ENCODE results near the gene FOCAD.
A peak's percentile ranks its signal among the peaks of the same experiment; 100 is the strongest.
"Not testable (repeated sequence)": the region's sequence is repeated elsewhere in the genome, so short reads cannot be mapped to it uniquely, and the experiment has no call there.

Gene FOCAD

DNA sequence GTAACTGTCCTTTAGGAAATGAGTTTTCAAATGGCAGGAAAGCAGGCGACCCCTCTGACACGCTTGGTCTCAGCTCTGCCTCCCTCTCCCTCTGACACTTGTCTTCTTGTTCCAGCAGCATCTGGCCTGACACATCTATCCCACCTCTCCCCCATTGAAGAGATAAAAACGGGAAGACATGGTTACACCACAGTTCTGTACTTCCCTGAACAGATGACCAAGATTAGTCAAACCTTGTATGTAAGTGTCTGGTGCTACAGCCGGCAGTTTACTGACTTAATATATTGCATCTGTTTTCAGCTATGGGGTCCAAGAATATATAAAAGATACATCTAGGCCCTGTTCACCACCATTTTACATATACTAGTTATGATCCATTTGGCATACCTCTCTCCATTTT is 32.1 kb upstream of the FOCAD start:
- Histone ChIP-seq H3K36me3 (ENCODE audit: control insufficient read depth in 2 of 2, insufficient read depth in 2 of 2, low read length in 2 of 2) (no peaks in the 10 kb centered on the region), H3K27ac (ENCODE audit: low read depth in 2 of 2, low read length in 2 of 2) (no peak overlapping the region), H3K9me3 (ENCODE audit: control insufficient read depth in 2 of 2, low read length in 2 of 2) (no peaks in the 10 kb centered on the region), H3K9ac (ENCODE audit: low read depth in 1 of 2, low read length in 2 of 2) (no peak overlapping the region), H3K4me1 (ENCODE audit: control insufficient read depth in 2 of 2, insufficient read depth in 2 of 2, low read length in 2 of 2) (no peaks in the 10 kb centered on the region), H3K27me3 (ENCODE audit: control insufficient read depth in 2 of 2, insufficient read depth in 2 of 2, low read length in 2 of 2) (no peaks in the 10 kb centered on the region), H3K4me3 (ENCODE audit: low read length in 2 of 2) (no peak overlapping the region)

DNA sequence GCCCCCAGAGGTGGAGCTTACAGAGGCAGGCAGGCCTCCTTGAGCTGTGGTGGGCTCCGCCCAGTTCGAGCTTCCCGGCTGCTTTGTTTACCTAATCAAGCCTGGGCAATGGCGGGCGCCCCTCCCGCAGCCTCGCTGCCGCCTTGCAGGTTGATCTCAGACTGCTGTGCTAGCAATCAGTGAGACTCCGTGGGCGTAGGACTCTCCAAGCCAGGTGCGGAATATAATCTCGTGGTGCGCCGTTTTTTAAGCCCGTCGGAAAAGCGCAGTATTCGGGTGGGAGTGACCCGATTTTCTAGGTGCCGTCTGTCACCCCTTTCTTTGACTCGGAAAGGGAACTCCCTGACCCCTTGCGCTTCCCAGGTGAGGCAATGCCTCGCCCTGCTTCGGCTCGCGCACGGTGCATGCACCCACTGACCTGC is 25.8 kb upstream of the FOCAD start:
- H3K27me3 ChIP-seq (ENCODE audit: control insufficient read depth in 2 of 2, insufficient read depth in 2 of 2, low read length in 2 of 2): not testable (repeated sequence)

DNA sequence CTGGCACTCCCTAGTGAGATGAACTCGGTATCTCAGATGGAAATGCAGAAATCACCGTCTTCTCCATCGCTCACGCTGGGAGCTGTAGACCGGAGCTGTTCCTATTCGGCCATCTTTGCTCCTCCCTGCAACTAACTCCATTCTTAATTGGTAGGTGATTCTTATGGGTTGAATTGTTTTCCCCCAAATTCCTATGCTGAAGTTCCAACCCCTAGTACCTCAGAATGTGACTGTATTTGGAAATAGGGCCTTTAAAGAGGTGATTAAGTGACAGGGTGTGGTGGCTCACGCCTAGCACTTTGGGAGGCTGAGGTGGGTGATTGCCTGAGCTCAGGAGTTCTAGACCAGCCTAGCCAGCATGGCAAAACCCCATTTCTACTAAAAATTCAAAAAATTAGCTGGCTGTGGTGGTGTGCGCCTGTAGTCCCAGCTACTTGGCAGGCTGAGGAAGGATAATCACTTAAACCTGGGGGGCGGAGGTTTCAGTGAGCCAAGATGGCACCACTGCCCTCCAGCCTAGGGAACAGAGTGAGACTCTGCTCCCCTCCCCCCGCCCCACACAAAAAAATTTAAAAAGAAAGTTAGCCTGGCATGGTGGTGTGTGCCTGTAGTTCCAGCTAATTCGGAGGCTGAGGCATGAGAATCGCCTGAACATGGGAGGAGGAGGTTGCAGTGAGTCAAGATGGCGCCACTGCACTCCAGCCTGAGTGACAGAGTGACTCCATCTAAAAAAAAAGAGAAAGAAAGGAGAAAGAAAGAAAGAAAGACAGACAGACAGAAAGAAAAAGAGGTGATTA is 25.2 kb upstream of the FOCAD start:
- Histone ChIP-seq H3K9me3 (ENCODE audit: control insufficient read depth in 2 of 2, low read length in 2 of 2) (no peaks in the 10 kb centered on the region), H3K27ac (ENCODE audit: low read depth in 2 of 2, low read length in 2 of 2) (peak overlapping the region in 1 of 2 donors; percentile 58), H3K27me3 (ENCODE audit: control insufficient read depth in 2 of 2, insufficient read depth in 2 of 2, low read length in 2 of 2) (no peaks in the 10 kb centered on the region), H3K4me1 (ENCODE audit: control insufficient read depth in 2 of 2, insufficient read depth in 2 of 2, low read length in 2 of 2) (peaks cover 0 to 3% of the 10 kb centered on the region in 2 donors), H3K36me3 (ENCODE audit: control insufficient read depth in 2 of 2, insufficient read depth in 2 of 2, low read length in 2 of 2) (no peaks in the 10 kb centered on the region), H3K9ac (ENCODE audit: low read depth in 1 of 2, low read length in 2 of 2) (peak overlapping the region in 1 of 2 donors; percentile 51), H3K4me3 (ENCODE audit: low read length in 2 of 2) (peak overlapping the region; percentile 77 to 81)

More for the DNA sequence above, 25.8 kb upstream of the FOCAD start:
- not testable (repeated sequence) for H3K36me3 ChIP-seq (ENCODE audit: control insufficient read depth in 2 of 2, insufficient read depth in 2 of 2, low read length in 2 of 2); H3K9me3 ChIP-seq (ENCODE audit: control insufficient read depth in 2 of 2, low read length in 2 of 2); H3K4me1 ChIP-seq (ENCODE audit: control insufficient read depth in 2 of 2, insufficient read depth in 2 of 2, low read length in 2 of 2)
- peak overlapping the region in 1 of 2 donors; percentile 51 for H3K9ac ChIP-seq (ENCODE audit: low read depth in 1 of 2, low read length in 2 of 2)
- peak overlapping the region in 1 of 2 donors; percentile 58 for H3K27ac ChIP-seq (ENCODE audit: low read depth in 2 of 2, low read length in 2 of 2)
- peak overlapping the region; percentile 77 to 81 for H3K4me3 ChIP-seq (ENCODE audit: low read length in 2 of 2)

DNA sequence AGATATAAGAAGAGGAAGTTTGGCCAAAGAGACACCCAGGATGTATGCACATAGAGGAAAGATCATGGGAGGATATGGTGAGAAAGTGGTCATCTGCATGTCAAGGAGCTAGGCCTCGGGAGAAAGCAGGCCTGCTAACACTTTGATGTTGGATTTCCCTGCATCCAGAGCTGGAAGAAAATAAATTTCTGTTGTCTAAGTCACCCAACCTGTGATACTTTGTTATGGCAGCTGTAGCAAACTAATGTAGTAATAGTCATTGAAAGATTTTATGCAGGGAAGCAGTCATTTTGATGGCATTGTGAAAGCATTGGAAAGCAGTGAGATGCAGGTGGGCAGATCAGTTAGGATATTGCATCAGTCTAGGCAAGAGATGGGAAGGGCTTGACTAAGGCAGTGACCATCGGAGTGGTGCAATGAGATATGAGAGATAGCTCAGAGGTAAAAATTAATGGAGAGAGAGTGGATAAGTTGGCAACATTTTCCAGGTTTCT is 24.5 kb upstream of the FOCAD start:
- Histone ChIP-seq H3K36me3 (ENCODE audit: control insufficient read depth in 2 of 2, insufficient read depth in 2 of 2, low read length in 2 of 2) (no peaks in the 10 kb centered on the region), H3K9ac (ENCODE audit: low read depth in 1 of 2, low read length in 2 of 2) (no peak overlapping the region), H3K27ac (ENCODE audit: low read depth in 2 of 2, low read length in 2 of 2) (no peak overlapping the region), H3K4me1 (ENCODE audit: control insufficient read depth in 2 of 2, insufficient read depth in 2 of 2, low read length in 2 of 2) (peaks cover 0 to 3% of the 10 kb centered on the region in 2 donors), H3K27me3 (ENCODE audit: control insufficient read depth in 2 of 2, insufficient read depth in 2 of 2, low read length in 2 of 2) (no peaks in the 10 kb centered on the region), H3K4me3 (ENCODE audit: low read length in 2 of 2) (no peak overlapping the region), H3K9me3 (ENCODE audit: control insufficient read depth in 2 of 2, low read length in 2 of 2) (no peaks in the 10 kb centered on the region)

DNA sequence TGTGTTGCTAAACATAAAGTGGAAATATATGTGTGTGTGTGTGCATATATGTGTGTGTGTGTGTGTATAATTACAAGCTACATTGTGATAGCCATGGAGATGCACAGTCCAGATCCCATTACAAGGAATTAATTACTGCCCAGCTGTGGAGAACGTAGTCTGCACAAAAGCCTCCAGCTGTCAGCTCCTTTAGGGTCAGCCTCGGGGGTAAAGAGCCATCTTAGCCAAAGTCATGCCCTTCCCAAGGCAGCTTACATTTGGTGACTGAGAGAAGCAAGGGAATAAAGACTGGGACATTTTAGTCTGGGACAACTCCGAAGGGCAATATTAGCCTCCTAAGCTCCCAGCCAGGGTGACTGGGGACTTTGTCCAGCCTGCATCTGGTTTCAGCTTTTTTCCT is 21.9 kb upstream of the FOCAD start:
- peaks cover 0 to 3% of the 10 kb centered on the region in 2 donors for H3K4me1 ChIP-seq (ENCODE audit: control insufficient read depth in 2 of 2, insufficient read depth in 2 of 2, low read length in 2 of 2)
- no peak overlapping the region for H3K27ac ChIP-seq (ENCODE audit: low read depth in 2 of 2, low read length in 2 of 2)
- H3K36me3 ChIP-seq (ENCODE audit: control insufficient read depth in 2 of 2, insufficient read depth in 2 of 2, low read length in 2 of 2): no peaks in the 10 kb centered on the region
- H3K4me3 ChIP-seq (ENCODE audit: low read length in 2 of 2): no peak overlapping the region
- no peaks in the 10 kb centered on the region for H3K9me3 ChIP-seq (ENCODE audit: control insufficient read depth in 2 of 2, low read length in 2 of 2)
- no peaks in the 10 kb centered on the region for H3K27me3 ChIP-seq (ENCODE audit: control insufficient read depth in 2 of 2, insufficient read depth in 2 of 2, low read length in 2 of 2)
- H3K9ac ChIP-seq (ENCODE audit: low read depth in 1 of 2, low read length in 2 of 2): no peak overlapping the region

DNA sequence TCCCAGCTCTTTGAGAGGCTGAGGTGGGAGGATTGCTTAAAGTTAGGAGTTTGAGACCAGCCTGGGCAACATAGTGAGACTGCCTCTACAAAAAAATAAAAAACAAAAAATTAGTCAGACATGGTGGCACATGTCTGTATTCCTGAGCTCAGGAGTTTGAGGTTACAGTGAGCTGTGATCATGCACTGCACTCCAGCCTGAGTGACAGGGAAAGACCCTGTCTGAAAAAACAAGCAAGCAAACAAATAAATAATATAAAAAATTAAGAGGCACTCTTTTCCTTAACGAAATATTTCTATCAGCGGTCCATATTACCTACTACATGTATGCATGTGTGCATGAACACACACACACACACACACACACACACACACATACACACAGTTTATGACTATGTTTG is 20.9 kb upstream of the FOCAD start:
- no peak overlapping the region for H3K9ac ChIP-seq (ENCODE audit: low read depth in 1 of 2, low read length in 2 of 2)
- H3K27me3 ChIP-seq (ENCODE audit: control insufficient read depth in 2 of 2, insufficient read depth in 2 of 2, low read length in 2 of 2): no peaks in the 10 kb centered on the region
- peaks cover 0 to 3% of the 10 kb centered on the region in 2 donors for H3K4me1 ChIP-seq (ENCODE audit: control insufficient read depth in 2 of 2, insufficient read depth in 2 of 2, low read length in 2 of 2)
- H3K27ac ChIP-seq (ENCODE audit: low read depth in 2 of 2, low read length in 2 of 2): no peak overlapping the region
- no peak overlapping the region for H3K4me3 ChIP-seq (ENCODE audit: low read length in 2 of 2)
- H3K9me3 ChIP-seq (ENCODE audit: control insufficient read depth in 2 of 2, low read length in 2 of 2): no peaks in the 10 kb centered on the region
- no peaks in the 10 kb centered on the region for H3K36me3 ChIP-seq (ENCODE audit: control insufficient read depth in 2 of 2, insufficient read depth in 2 of 2, low read length in 2 of 2)

DNA sequence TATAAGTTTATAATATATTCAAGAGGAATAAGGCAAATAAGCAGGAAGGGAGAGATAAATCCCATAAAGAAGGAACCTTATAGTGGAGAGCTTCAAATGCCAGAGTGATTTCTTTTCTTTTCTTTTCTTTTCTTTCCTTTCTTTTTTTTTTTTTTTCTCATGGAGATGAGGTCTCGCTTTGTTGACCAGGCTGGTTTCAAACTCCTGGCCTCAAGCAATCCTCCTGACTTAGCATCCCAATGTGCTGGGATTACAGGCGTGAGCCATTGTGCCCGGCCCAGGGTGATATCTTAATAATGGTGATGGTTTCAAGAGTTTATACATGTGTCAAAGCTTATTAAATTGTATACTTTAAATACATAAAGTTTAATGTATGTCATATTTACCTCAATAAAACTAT is 19.6 kb upstream of the FOCAD start:
- Histone ChIP-seq H3K9ac (ENCODE audit: low read depth in 1 of 2, low read length in 2 of 2) (no peak overlapping the region), H3K9me3 (ENCODE audit: control insufficient read depth in 2 of 2, low read length in 2 of 2) (no peaks in the 10 kb centered on the region), H3K27ac (ENCODE audit: low read depth in 2 of 2, low read length in 2 of 2) (no peak overlapping the region), H3K36me3 (ENCODE audit: control insufficient read depth in 2 of 2, insufficient read depth in 2 of 2, low read length in 2 of 2) (no peaks in the 10 kb centered on the region), H3K27me3 (ENCODE audit: control insufficient read depth in 2 of 2, insufficient read depth in 2 of 2, low read length in 2 of 2) (no peaks in the 10 kb centered on the region), H3K4me1 (ENCODE audit: control insufficient read depth in 2 of 2, insufficient read depth in 2 of 2, low read length in 2 of 2) (no peaks in the 10 kb centered on the region), H3K4me3 (ENCODE audit: low read length in 2 of 2) (no peak overlapping the region)

DNA sequence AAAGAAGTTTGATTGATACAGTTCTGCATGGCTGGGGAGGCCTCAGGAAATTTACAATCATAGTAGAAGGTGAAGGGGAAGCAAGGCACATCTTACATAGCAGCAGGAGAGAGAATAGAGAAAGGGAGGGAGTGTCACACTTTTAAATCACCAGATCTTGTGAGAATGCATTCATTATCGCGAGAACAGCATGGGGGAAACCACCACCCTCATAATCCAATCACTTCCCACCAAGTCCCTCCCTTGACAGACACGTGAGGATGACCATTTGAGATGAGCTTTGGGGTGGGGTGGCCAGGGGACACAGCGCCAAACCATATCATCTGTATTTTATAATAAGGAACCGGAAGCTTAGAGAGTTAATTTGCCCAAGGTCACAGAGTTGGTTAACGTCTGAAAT is 13.7 kb upstream of the FOCAD start:
- Histone ChIP-seq H3K27ac (ENCODE audit: low read depth in 2 of 2, low read length in 2 of 2) (no peak overlapping the region), H3K4me3 (ENCODE audit: low read length in 2 of 2) (no peak overlapping the region), H3K27me3 (ENCODE audit: control insufficient read depth in 2 of 2, insufficient read depth in 2 of 2, low read length in 2 of 2) (no peaks in the 10 kb centered on the region), H3K9me3 (ENCODE audit: control insufficient read depth in 2 of 2, low read length in 2 of 2) (no peaks in the 10 kb centered on the region), H3K36me3 (ENCODE audit: control insufficient read depth in 2 of 2, insufficient read depth in 2 of 2, low read length in 2 of 2) (no peaks in the 10 kb centered on the region), H3K9ac (ENCODE audit: low read depth in 1 of 2, low read length in 2 of 2) (no peak overlapping the region), H3K4me1 (ENCODE audit: control insufficient read depth in 2 of 2, insufficient read depth in 2 of 2, low read length in 2 of 2) (no peaks in the 10 kb centered on the region)

DNA sequence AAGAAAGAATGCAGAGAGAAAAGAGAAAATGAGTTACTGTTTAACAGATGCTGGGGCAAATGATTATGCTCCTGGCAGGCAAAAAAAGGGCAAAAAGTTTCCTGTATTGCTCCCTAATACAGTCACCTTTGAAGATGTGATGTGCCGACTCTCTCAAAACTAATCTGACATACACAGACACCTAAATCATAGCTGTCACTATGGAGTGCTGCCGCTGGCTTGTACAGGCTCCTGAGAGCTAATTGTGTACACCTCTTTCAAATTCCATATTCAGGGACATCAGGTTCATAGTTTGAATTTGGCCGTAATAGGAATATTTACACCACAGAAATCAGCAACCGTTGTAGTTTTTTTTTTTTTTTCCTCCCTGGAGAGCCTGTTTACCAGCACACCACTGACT is 12.4 kb upstream of the FOCAD start:
- Histone ChIP-seq H3K4me1 (ENCODE audit: control insufficient read depth in 2 of 2, insufficient read depth in 2 of 2, low read length in 2 of 2) (no peaks in the 10 kb centered on the region), H3K4me3 (ENCODE audit: low read length in 2 of 2) (no peak overlapping the region), H3K27me3 (ENCODE audit: control insufficient read depth in 2 of 2, insufficient read depth in 2 of 2, low read length in 2 of 2) (no peaks in the 10 kb centered on the region), H3K9me3 (ENCODE audit: control insufficient read depth in 2 of 2, low read length in 2 of 2) (no peaks in the 10 kb centered on the region), H3K9ac (ENCODE audit: low read depth in 1 of 2, low read length in 2 of 2) (no peak overlapping the region), H3K36me3 (ENCODE audit: control insufficient read depth in 2 of 2, insufficient read depth in 2 of 2, low read length in 2 of 2) (no peaks in the 10 kb centered on the region), H3K27ac (ENCODE audit: low read depth in 2 of 2, low read length in 2 of 2) (no peak overlapping the region)

DNA sequence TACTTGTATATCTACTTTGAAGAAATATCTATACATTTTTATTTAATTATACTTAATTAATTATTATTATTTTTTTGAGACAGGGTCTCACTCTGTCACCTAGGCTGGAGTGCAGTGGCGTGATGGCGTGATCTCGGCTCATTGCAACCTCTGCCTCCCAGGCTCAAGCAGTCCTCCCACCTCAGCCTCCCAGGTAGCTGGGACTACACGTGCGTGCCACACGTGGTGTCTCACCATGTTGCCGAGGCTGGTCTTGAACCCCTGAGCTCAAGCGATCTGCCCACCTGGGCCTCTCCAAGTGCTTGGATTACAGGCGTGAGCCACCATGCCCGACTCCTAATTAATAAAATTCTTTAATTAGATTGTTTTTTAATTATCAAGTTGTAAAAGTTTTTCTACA is 10.5 kb upstream of the FOCAD start:
- not testable (repeated sequence) for H3K4me3 ChIP-seq (ENCODE audit: low read length in 2 of 2); H3K36me3 ChIP-seq (ENCODE audit: control insufficient read depth in 2 of 2, insufficient read depth in 2 of 2, low read length in 2 of 2); H3K4me1 ChIP-seq (ENCODE audit: control insufficient read depth in 2 of 2, insufficient read depth in 2 of 2, low read length in 2 of 2); H3K9me3 ChIP-seq (ENCODE audit: control insufficient read depth in 2 of 2, low read length in 2 of 2); H3K9ac ChIP-seq (ENCODE audit: low read depth in 1 of 2, low read length in 2 of 2); H3K27ac ChIP-seq (ENCODE audit: low read depth in 2 of 2, low read length in 2 of 2); H3K27me3 ChIP-seq (ENCODE audit: control insufficient read depth in 2 of 2, insufficient read depth in 2 of 2, low read length in 2 of 2)
